GM12878 (cell line): ENCODE measurements around the gene PHF20. TPM values are rescaled to one million over a fixed set of nuclear protein-coding genes. Genes with fewer than 3 reads are reported as not detected.

Experiments
- ATAC-seq: fragments of 200-7000 bp; cut with Tn5 transposase; 3 replicates; pipeline ENCODE4 v1.9.1; 2020; ENCODE audit warnings: mild to moderate bottlenecking, moderate library complexity
- BruUV-seq: library from RNA; stranded (reverse); fragments of 400-500 nt; replicated peaks from 2 replicates; lab custom pipeline; 2021; lab: Mats Ljungman, UMichigan
- CTCF ChIA-PET: fragments of 300-600 bp; sonication (Branson Sonifier 250); formaldehyde crosslinking; extraction: SDS; loops from one replicate; lab custom pipeline; 2021; ENCODE audit warnings: inconsistent platforms; lab: Yijun Ruan, JAX
- POLR2A ChIA-PET: fragments of 350-600 bp; formaldehyde crosslinking; extraction: SDS; loops from one replicate; lab custom pipeline; 2021; ENCODE audit warnings: inconsistent platforms; lab: Charles Lee
- RAD21 ChIA-PET: fragments of 300-600 bp; sonication (Branson Sonifier 250); formaldehyde crosslinking; loops from one replicate; lab custom pipeline; 2023; ENCODE audit warnings: antibody characterized with exemption; ENCODE audit not compliant: unreplicated experiment; lab: Charles Lee
- SMC1A ChIA-PET: fragments of 300-600 bp; sonication (Branson Sonifier 250); formaldehyde crosslinking; loops from one replicate; lab custom pipeline; 2023; ENCODE audit not compliant: unreplicated experiment, uncharacterized antibody; lab: Charles Lee
- DNase-seq: peaks from one replicate; pipeline ENCODE4 v3.0.0-alpha.2; 2011; ENCODE audit warnings: low read depth, low spot score
- FAIRE-seq: peaks from 3 replicates; lab custom pipeline; 2011; peaks lifted over from hg19 to GRCh38; lab: Jason Lieb, UNC
- H2AFZ ChIP-seq: 2 replicates; pipeline ENCODE4 v1.6.0; 2011; ENCODE audit warnings: low read depth, low read length, control low read depth; ENCODE audit not compliant: control insufficient read depth
- H3K27ac ChIP-seq: 2 replicates; pipeline ENCODE4 v1.5.1; 2011; ENCODE audit warnings: control low read depth; ENCODE audit not compliant: control insufficient read depth, insufficient read depth
- H3K27me3 ChIP-seq, 2 experiments: replicated peaks in 1 of 2; 2 replicates each; pipeline versions ENCODE4 v1.6.0 to v1.6.1; 2011; ENCODE audit warnings: low read length in 1 of 2; ENCODE audit not compliant: control insufficient read depth in 2 of 2, insufficient read depth in 2 of 2
- H3K36me3 ChIP-seq, 2 experiments: 2 replicates each; pipeline ENCODE4 v1.5.1; 2011; ENCODE audit warnings: low read length in 1 of 2; ENCODE audit not compliant: control insufficient read depth in 2 of 2, insufficient read depth in 2 of 2
- H3K4me1 ChIP-seq: 2 replicates; pipeline ENCODE4 v1.6.1; 2011; ENCODE audit warnings: mild to moderate bottlenecking, low read length, moderate library complexity, mixed read lengths; ENCODE audit not compliant: control insufficient read depth, insufficient read depth
- H3K4me2 ChIP-seq: 2 replicates; pipeline ENCODE4 v1.6.0; 2011; ENCODE audit warnings: control low read depth; ENCODE audit not compliant: control insufficient read depth, insufficient read depth
- H3K4me3 ChIP-seq: fragments of 200-600 bp; sonication (generic); 2 replicates; pipeline ENCODE4 v1.5.1; 2016
- H3K79me2 ChIP-seq: 2 replicates; pipeline ENCODE4 v1.6.0; 2011; ENCODE audit warnings: low read length; ENCODE audit not compliant: control insufficient read depth, insufficient read depth
- H3K9ac ChIP-seq: 2 replicates; pipeline ENCODE4 v1.8.0; 2011; ENCODE audit warnings: low read length, control low read depth, mixed read lengths; ENCODE audit not compliant: control insufficient read depth, insufficient read depth
- H3K9me3 ChIP-seq: replicated peaks from 3 replicates; pipeline ENCODE4 v1.5.1; 2011; ENCODE audit warnings: mild to moderate bottlenecking, low read length; ENCODE audit not compliant: control insufficient read depth, insufficient read depth
- H4K20me1 ChIP-seq: 2 replicates; pipeline ENCODE4 v1.6.0; 2011; ENCODE audit not compliant: control insufficient read depth, insufficient read depth
- HDAC2 ChIP-seq: fragments of 200-600 bp; sonication (generic); IDR thresholded peaks from 2 replicates; pipeline ENCODE4 v1.6.1; 2017
- IRF3 ChIP-seq: fragments of 450-650 bp; IDR thresholded peaks from 2 replicates; pipeline ENCODE4 v1.6.1; 2014; ENCODE audit warnings: mild to moderate bottlenecking
- KLF5 ChIP-seq: fragments of 450-650 bp; IDR thresholded peaks from 2 replicates; pipeline ENCODE4 v1.6.1; 2014; ENCODE audit warnings: mild to moderate bottlenecking; ENCODE audit not compliant: partially characterized antibody
- NFIC ChIP-seq: IDR thresholded peaks from 2 replicates; pipeline ENCODE4 v1.6.1; 2012; ENCODE audit warnings: low read depth, mild to moderate bottlenecking, inconsistent platforms, low read length, moderate library complexity
- RAD21 ChIP-seq: IDR thresholded peaks from 2 replicates; pipeline ENCODE4 v1.6.1; 2011; ENCODE audit warnings: mild to moderate bottlenecking, low read depth, low read length, moderate library complexity; ENCODE audit not compliant: insufficient read depth
- REST ChIP-seq: IDR thresholded peaks from 2 replicates; pipeline ENCODE4 v1.6.1; 2012; ENCODE audit warnings: mild to moderate bottlenecking, low read depth, low read length
- RUNX3 ChIP-seq: IDR thresholded peaks from 2 replicates; pipeline ENCODE4 v1.6.1; 2012; ENCODE audit warnings: low read length, inconsistent platforms
- SMAD1 ChIP-seq: fragments of 450-650 bp; IDR thresholded peaks from 2 replicates; pipeline ENCODE4 v1.6.1; 2018; ENCODE audit warnings: mild to moderate bottlenecking, low read depth; ENCODE audit not compliant: partially characterized antibody
- TCF3 ChIP-seq: IDR thresholded peaks from 2 replicates; pipeline ENCODE4 v1.6.1; 2012; ENCODE audit warnings: low read depth, mild to moderate bottlenecking, low read length, borderline replicate concordance; ENCODE audit not compliant: insufficient read depth
- TCF7 ChIP-seq: IDR thresholded peaks from 2 replicates; pipeline ENCODE4 v1.6.1; 2014; ENCODE audit warnings: antibody characterized with exemption, borderline replicate concordance
- WGBS: methylation state at CpG from one replicate; pipeline ENCODE4 v1.1.6; 2016; ENCODE audit warnings: low lambda C conversion rate; ENCODE audit not compliant: insufficient replicate concordance, insufficient coverage; ENCODE audit errors: missing lambda C conversion rate; 5-methylcytosine and 5-hydroxymethylcytosine counted together
- in situ Hi-C: fragments of 300-500 bp; cut with MboI; formaldehyde crosslinking; loops from 9 replicates; pipeline ENCODE4 v1.14.3; 2018; ENCODE audit warnings: mixed read lengths
- intact Hi-C: fragments of 100-400 bp; cut with micrococcal nuclease; formaldehyde crosslinking; loops from one replicate; pipeline ENCODE4 v1.14.2; 2022; ENCODE audit not compliant: unreplicated experiment
- polyA plus RNA-seq, 11 experiments: library from polyadenylated mRNA; depleted of rRNA in 4 of 11; unstranded in 6 of 11; stranded (reverse) in 5 of 11; fragments of >200 nt; fragmentation: Nextera tagmentation in 4 of 11; fragmentation: Illumina TruSeq in 1 of 11; extraction: Ambion mirVana in 4 of 11; extraction: Trizol in 1 of 11; gene quantifications; 1 replicate in 1 of 11; 2 replicates in 10 of 11; pipeline versions ENCODE4 v1.2.1 to v1.2.3, GENCODE V29; 2011 to 2016; ENCODE audit warnings: inconsistent platforms in 2 of 11, missing spikeins in 2 of 11, low read depth in 1 of 11
- total RNA-seq, 4 experiments: library from RNA; depleted of rRNA in 3 of 4; stranded (reverse); fragments of >200 nt in 3 of 4; fragmentation: Illumina TruSeq in 1 of 4; extraction: Trizol in 1 of 4; gene quantifications; 2 replicates each; pipeline versions ENCODE4 v1.2.1 to v1.2.3, GENCODE V29; 2013 to 2021
- TF ChIP-seq, protein P1 (sequence below): IDR thresholded peaks from 2 replicates; pipeline ENCODE4 v1.6.1; 2012; ENCODE audit warnings: low read length, inconsistent platforms
- TF ChIP-seq, protein P2 (sequence below): fragments of 450-650 bp; IDR thresholded peaks from 2 replicates; pipeline ENCODE4 v1.6.1; 2017; ENCODE audit warnings: mild to moderate bottlenecking, moderate library complexity

PHF20 gene
- total and polyA plus RNA-seq, 10 of the 15 experiments (the other 5 are each of a cell fraction or from before 2014, with no cell fraction given), result 31.6 to 91.2 (median 46.8) TPM

DNA sequence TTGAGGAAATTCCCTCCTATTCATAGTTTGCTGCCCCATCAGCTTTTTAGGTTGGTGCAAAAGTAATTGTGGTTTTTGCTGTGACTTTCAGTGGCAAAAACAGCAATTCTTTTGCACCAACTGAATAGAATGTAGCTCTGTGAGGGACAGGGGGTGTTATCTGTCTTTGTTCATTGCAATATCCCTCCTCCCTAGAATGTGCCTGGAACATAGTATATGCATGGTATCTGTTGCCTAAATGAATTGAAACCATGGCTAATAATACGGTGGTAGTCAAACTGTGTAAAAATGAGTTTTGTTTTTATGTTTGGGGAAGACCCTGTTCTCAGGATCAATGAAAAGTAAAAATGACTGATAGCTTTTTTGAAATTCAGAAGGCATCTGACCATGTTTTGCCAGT lies 137.4 kb downstream of the PHF20 start (continued):
- peak; percentile 70 for TF ChIP-seq NFIC
- TF ChIP-seq, protein P1, sequence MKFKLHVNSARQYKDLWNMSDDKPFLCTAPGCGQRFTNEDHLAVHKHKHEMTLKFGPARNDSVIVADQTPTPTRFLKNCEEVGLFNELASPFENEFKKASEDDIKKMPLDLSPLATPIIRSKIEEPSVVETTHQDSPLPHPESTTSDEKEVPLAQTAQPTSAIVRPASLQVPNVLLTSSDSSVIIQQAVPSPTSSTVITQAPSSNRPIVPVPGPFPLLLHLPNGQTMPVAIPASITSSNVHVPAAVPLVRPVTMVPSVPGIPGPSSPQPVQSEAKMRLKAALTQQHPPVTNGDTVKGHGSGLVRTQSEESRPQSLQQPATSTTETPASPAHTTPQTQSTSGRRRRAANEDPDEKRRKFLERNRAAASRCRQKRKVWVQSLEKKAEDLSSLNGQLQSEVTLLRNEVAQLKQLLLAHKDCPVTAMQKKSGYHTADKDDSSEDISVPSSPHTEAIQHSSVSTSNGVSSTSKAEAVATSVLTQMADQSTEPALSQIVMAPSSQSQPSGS, result 0 out of 2 replicates have a peak, but pooled peaks have one; percentile 32

- Histone ChIP-seq H3K27me3 (no peaks in the 10 kb centered on the region), H3K4me1 (peaks cover 22% of the 10 kb centered on the region), H3K27ac (no peak overlapping the region), H3K36me3 (peaks cover 4 to 16% of the 10 kb centered on the region in 2 experiments; a peak in 3 of 4 replicates), H3K4me3 (no peak overlapping the region), H3K9me3 (no peaks in the 10 kb centered on the region), H4K20me1 (no peaks in the 10 kb centered on the region), H2AFZ (no peak overlapping the region), H3K79me2 (no peaks in the 10 kb centered on the region), H3K4me2 (0 out of 2 replicates have a peak overlapping the region, but pooled peaks have one; percentile 41), H3K9ac (no peak overlapping the region)
- FAIRE-seq, result no peak
- intact Hi-C loops, result loop anchor here (1.0 kb wide), 1 partner anchor 15 kb away; no protein-coding TSS in a partner anchor
- no TSS peak for BruUV-seq
- ChIA-PET RAD21 (interaction anchor here (1.2 to 1.3 kb wide), 3 partner anchors 16 to 211 kb away, joined by 3 to 5 read pairs (median 4); partner anchors contain the start of genes NFS1 and ROMO1), SMC1A (interaction anchor here (0.9 to 2.6 kb wide), 5 partner anchors 15 to 191 kb away, joined by 3 to 11 read pairs (median 3); no protein-coding TSS in a partner anchor), CTCF (interaction anchor here (0.5 to 1.3 kb wide), 4 partner anchors 38 to 1504 kb away, joined by 3 to 4 read pairs (median 4); partner anchors contain the start of gene SCAND1), POLR2A (interaction anchor here (0.7 to 1.6 kb wide), 3 partner anchors 16 to 66 kb away, joined by 3 to 4 read pairs (median 3); no protein-coding TSS in a partner anchor)
- no peak for ATAC-seq
- no peak for DNase-seq
- 100% methylated on average over 1 of the region's 1 CpG for WGBS
- in situ Hi-C loops, result no loop called here
- no peak for TF ChIP-seq HDAC2
- no peak for TF ChIP-seq REST
- TF ChIP-seq RAD21, result no peak
- no peak for TF ChIP-seq RUNX3
- TF ChIP-seq TCF3, result no peak
- TF ChIP-seq, protein P2, sequence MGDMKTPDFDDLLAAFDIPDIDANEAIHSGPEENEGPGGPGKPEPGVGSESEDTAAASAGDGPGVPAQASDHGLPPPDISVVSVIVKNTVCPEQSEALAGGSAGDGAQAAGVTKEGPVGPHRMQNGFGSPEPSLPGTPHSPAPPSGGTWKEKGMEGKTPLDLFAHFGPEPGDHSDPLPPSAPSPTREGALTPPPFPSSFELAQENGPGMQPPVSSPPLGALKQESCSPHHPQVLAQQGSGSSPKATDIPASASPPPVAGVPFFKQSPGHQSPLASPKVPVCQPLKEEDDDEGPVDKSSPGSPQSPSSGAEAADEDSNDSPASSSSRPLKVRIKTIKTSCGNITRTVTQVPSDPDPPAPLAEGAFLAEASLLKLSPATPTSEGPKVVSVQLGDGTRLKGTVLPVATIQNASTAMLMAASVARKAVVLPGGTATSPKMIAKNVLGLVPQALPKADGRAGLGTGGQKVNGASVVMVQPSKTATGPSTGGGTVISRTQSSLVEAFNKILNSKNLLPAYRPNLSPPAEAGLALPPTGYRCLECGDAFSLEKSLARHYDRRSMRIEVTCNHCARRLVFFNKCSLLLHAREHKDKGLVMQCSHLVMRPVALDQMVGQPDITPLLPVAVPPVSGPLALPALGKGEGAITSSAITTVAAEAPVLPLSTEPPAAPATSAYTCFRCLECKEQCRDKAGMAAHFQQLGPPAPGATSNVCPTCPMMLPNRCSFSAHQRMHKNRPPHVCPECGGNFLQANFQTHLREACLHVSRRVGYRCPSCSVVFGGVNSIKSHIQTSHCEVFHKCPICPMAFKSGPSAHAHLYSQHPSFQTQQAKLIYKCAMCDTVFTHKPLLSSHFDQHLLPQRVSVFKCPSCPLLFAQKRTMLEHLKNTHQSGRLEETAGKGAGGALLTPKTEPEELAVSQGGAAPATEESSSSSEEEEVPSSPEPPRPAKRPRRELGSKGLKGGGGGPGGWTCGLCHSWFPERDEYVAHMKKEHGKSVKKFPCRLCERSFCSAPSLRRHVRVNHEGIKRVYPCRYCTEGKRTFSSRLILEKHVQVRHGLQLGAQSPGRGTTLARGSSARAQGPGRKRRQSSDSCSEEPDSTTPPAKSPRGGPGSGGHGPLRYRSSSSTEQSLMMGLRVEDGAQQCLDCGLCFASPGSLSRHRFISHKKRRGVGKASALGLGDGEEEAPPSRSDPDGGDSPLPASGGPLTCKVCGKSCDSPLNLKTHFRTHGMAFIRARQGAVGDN, result no peak
- no peak for TF ChIP-seq TCF7
- TF ChIP-seq IRF3, result no peak
- TF ChIP-seq KLF5, result no peak
- no peak for TF ChIP-seq SMAD1
Observed at GRCh38 chr20:35909796-35910195, 138.0 kb downstream of the PHF20 start.
